Stomach (tissue), 4 donors: ENCODE measurements around the gene IZUMO2.

Experiments used
- EP300 ChIP-seq: sonication (generic); formaldehyde crosslinking; IDR thresholded peaks from one replicate; pipeline ENCODE4 v1.6.1; 2017; ENCODE audit warnings: antibody characterized with exemption
- TF ChIP-seq, protein P1 (sequence below), 7 experiments: fragments of 450-650 bp in 4 of 7; fragments of 200-600 bp in 3 of 7; sonication (generic) in 3 of 7; IDR thresholded peaks; one replicate each; pipeline ENCODE4 v1.5.1; 2016 to 2019; ENCODE audit warnings: antibody characterized with exemption in 7 of 7, control low read depth in 2 of 7, mild to moderate bottlenecking in 1 of 7

DNA sequence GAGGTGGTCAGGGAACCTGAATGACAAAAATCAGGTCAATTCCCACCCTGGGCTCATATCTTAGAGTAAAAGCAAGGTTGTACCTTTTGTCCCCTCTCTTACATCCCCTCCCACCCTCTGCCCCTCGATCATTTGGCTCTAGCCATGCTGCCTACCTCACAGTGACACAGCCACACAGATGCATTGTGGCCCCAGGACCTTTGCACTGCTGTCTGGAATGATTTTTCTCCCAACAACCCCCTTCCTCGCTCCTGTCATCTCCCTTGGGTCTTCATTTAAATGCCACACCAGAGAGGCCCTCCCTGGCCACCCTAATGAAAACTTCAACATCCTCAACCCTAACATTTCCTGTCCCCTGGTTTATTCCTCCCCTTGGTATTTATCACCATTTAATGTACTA is 44.6 kb upstream of the IZUMO2 start:
- TF ChIP-seq, protein P1, sequence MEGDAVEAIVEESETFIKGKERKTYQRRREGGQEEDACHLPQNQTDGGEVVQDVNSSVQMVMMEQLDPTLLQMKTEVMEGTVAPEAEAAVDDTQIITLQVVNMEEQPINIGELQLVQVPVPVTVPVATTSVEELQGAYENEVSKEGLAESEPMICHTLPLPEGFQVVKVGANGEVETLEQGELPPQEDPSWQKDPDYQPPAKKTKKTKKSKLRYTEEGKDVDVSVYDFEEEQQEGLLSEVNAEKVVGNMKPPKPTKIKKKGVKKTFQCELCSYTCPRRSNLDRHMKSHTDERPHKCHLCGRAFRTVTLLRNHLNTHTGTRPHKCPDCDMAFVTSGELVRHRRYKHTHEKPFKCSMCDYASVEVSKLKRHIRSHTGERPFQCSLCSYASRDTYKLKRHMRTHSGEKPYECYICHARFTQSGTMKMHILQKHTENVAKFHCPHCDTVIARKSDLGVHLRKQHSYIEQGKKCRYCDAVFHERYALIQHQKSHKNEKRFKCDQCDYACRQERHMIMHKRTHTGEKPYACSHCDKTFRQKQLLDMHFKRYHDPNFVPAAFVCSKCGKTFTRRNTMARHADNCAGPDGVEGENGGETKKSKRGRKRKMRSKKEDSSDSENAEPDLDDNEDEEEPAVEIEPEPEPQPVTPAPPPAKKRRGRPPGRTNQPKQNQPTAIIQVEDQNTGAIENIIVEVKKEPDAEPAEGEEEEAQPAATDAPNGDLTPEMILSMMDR (IDR thresholded peaks at IDR 0.05), result no peak
- no peak for TF ChIP-seq EP300
